Kidney glomerular epithelial cell (primary cell): ENCODE data around the gene RTN4RL1.
"Not testable (repeated sequence)": the region's sequence is repeated elsewhere in the genome, so short reads cannot be mapped to it uniquely, and the experiment has no call there.

Experiments
- DNase-seq: peaks from one replicate; lab custom pipeline; 2025; lab: John Stamatoyannopoulos, UW

The RTN4RL1 gene

DNA sequence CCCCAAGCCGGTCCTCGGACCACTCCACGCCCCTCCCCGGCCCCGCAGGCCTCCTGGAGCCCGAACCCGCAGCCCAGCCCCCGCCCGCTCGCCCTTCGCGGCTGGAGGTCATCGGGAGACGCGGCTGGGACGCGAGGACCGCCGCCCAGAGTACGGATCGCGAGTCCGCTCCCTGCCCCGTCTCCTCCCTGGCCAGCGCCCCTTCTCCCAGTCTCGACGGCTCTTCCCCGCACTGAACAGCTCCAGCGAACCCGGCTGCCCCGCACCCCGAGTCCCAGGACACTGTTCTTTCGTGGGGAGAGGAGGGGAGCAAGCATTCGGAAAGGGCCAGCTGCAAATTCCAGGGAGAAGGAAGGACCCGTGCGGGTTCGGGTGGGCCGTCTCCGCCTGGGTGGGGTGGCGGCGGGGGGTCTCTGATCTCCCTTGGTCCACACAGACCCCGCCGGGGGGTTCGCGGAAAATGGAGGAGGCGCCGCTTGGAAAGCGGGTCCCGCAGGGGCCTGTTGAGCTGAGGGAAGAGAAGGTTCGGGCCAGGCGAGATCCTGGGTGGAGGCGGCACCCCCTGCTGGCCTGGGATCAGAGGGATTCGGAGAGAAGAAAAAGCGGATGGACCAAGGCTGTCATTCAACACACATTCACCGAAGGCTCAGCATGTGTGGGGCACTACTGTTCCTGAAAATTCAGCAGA lies 632 bp upstream of the RTN4RL1 start:
- no peak for DNase-seq

DNA sequence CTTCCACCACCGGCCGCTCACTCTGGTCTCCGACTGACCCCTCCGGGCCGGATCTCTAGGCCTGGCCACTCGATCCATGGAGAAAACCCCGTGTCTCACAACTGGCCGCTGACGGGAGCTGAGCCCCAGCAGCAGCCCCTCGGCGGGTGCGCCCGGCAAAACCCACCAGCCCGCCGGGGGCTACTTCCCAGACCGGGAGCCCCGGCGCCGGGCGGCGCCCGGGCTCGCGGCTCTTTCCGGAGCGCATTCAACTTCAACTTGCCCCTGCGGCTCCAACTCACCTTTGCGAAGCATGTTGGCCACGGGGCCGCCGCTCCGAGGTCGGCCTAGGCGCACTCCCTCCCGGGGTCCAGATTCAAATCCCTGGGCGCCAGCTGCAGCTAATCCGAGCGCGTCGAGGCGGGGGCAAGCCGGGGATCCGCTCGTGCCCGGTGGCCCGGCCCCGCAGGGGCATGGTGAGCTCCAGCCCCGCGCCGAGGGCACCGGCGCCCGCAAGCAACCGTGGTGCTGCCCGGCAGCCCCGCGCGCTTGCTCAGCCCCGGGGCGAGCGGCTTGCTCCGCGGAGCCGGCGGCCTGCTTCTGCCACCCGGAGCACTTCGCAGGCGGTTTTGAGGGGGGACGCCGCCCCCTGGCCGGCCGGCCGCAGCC lies 438 bp downstream of the RTN4RL1 start:
- DNase-seq, result no peak

DNA sequence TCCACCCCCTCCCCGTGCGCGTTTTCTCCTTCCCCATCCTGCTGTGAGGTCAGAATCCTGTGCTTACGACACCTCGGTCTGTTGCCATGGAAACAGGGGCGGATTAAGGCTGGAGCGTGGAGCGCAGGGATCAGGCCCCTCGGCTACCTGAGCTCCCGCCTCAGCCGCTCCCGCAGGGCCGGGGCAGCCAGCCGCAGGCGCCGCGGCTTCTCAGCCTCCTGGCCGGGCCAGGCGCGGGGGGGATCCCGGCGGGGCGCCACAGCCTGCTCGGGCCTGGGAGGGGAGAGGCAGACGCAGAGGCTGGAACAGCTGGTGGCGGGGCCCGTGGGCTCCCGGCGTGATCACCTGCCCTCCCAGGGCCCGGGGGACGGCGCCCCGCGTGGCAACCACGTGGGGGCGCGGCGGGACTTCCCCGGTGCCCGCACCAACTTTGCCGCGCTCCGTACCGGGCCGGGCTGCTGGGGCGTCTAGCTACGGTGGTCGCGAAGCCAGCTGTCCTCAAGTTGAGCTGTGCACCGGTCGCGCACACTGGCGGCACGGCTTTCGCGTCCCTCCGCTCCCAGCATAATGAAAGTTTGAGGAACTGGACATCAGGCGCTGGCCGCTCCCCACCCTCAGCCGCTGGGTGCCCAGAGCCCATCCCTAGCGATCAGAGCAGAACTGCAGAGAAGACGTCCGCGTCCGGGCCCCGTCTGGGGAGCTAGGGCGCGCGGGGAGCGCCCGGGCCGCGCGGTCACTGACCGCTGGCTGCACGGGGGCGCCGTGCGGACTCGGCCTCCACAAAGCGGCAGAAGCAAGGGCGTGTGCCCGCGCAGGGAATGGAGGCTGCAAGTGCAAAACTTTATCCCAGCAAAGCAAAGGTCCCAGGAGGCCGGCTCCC lies 1.2 kb downstream of the RTN4RL1 start:
- DNase-seq, result no peak

DNA sequence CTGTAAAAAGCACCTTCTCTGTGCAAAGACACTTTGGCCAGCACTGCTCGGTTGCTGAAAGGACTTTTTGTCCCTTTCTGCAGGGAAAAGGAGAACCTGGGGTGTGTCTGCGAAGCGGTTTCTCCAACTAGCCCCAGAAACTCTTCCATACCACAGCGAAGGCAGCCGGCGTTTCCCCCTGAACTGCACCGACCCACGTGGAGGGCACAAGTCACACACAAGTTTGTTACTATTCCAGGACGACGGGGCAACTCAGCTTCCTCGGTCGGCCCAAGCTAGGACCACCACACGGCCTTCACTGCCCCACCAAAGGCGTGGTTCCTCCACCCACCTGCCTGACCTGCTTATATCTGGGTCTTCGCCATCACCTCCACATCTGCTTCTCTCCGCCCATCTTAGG lies 1.9 kb downstream of the RTN4RL1 start:
- no peak for DNase-seq

DNA sequence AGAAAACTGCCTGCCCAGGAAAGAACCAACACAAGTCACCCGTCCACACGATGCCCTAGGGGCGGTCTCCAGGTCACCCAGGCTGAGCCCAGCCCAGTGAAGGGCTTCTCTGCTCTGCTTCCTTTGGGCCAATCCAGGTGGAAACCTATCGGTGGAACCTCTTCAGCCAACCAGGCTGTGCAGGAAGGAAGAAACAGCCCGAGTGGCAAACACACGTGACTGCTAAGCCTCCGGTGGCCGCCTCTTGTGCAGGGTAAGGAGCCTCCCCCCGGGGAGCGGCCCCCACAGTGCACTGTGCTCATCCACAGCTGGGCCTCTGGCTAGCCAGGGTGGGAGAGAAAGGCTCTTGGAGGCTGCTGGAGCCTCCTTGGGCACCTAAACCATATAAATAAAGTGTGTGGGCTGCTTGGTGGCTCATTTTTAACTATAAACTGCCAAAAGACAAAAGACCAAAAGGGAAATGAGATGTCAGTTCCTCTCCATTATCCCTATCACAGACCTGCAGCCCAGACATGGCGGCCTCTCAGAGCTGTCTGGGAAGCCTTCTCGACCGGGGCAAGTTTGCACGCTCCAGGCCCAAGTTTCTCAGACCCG lies 2.4 kb downstream of the RTN4RL1 start:
- DNase-seq, result no peak

DNA sequence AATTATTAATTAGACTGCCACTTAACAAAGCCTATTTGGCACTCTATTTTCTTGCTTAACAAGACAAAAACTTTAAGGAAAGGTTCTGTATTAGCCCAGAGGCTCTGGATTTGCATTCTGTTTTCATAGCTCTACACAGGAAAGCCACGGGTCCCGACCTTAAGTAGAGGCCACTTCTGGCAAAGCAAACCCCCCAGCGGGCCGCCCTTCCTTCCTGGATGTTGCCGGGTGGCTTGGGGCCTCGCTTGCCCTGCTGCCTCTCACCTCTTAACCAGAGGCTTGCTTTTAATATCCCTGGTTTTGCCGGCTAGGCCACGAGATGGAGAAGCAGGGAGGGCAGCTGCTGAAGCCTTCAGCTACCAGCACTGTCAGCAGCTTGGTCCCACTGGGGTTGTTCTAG lies 4.4 kb downstream of the RTN4RL1 start:
- no peak for DNase-seq

DNA sequence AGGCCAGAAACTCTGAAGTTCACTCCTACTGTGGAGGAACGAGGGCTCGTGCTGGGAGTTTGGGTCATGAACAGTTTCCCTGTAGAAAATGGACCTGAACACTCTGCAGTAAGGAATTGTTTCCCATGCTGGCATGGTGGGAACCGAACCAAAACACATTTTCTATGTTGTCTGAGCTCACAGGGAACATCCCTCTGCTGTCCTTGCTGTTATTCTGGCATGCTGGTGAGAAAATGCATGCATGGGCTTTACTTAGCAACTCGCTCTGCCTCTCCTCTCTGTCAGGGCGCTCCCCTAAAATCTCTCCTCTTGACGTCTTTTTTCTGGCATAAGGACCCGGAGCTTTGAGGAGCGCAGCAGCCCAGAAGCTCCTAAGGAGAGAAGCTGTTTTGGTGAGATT lies 5.4 kb downstream of the RTN4RL1 start:
- no peak for DNase-seq

DNA sequence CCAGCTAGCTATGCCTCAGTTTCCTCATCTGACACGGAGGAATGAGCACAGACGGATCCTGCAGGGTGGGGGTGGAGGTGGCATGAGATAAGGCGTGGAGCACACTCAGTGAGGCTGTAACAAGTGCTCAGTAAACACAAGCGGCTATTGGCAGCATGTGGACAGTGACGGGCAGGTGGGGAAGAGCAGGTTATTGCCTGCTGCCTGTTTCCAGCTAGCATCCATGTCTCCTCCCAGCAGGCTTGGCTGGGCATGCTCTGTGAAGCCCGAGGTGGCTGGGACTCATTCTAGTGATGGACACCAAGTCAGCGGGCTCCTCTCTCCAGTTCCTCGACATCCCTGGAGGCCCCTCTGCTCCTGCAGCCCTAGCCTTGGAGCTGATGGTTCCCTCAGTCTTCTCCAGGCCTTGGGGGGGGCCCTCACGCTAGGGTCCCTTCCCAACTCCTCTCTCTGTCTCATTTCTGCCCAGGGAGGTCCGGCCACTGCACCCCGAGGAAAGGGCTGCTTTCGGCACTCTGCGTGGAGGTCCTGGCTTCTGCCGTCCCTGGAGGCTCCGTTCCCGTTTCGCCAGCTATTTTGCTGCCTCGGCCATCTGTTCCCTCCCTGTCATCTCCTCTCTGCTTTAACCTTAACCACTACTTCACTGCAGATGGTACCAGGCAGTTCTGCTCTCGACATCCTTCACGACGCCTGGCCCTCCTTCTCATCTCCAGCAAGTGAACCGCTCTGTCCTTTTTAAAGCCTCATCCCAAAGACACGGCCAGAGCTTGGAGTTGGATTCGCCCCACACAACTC lies 6.2 kb downstream of the RTN4RL1 start:
- DNase-seq, result no peak

DNA sequence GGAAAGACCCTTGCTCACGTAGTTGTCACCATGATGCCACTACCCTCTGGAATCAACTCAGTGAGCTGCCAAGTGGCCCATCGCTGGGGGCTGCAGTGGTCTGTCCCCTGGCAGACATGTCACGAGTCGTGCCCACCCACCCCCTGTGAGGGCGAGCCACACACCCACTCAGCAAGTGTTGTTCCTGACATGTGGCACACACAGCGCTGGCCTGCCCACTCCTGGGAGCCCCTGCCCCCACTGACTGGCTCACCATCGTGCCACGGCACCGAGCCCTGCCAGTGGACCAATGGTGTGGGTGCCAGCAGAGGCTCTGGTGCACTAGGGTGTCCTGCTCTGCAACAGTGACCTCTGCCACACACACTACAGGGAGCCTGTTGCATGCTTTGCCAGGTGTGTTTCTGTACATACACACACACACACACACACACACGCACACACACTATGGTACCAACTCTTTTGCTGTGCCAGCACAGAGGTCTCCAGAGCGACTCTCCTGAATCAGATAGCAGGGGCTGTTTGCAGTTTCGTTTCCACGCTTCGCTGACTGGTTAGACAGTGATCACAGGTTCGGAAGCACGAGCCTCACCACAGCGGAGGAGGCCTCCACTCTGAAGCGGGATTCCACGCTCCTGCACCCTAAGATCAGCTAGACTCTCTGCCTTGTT lies 7.7 kb downstream of the RTN4RL1 start:
- DNase-seq, result no peak

DNA sequence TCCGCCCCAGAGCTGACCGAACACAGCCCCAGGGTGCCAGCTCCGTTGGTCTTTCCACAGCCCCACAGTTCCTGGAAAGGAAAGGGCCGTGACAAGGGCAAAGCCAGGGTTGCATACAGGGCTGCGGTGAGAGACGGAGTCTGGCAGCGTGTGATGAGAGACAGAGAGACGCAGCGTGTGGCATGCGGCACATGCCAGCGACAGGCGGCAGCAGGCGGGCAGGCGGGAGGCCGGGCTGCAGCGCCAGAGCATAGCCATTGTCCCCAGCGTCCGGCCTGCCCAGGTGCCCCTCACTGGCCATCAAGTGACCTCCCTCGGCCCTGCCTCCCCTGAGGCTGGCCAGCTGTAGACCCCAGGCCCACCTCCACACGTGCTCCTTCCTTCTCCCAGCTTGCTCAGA lies 8.6 kb downstream of the RTN4RL1 start:
- no peak for DNase-seq

DNA sequence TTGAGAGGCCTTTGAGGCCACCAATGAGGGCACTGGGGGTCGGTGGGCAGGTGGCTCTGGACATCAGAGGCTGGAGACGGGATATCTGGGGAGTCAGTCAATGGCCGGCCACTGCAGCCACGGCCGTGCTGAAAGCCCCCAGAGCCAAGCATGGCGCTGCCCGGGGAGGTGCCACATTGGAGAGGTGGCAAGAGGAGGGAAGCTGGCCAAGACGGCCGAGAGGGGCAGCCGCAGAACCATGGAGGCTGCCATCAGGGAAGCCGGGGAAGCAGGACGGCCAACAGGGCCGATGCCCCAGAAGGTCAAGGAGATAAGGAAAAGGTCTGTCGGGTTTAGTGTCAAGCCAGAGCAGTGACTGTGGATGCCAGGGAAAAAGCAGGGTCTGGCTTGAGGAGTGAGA lies 9.8 kb downstream of the RTN4RL1 start:
- no peak for DNase-seq

DNA sequence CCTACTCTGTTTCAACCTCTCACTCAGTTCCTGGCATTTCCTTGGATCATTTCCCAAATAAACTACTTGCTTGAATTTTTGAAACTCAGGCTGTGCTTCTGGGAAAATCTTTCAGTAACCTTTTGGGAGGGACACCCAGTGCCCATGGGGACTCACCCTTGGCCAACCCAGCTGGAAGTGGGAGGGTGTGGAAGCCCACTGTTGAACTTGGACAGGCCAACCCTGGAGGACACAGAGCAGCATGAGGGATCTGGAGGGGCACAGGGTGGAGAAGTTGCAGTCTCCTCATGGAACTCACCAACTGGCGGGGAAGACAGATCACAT lies 11.2 kb downstream of the RTN4RL1 start:
- DNase-seq, result no peak

DNA sequence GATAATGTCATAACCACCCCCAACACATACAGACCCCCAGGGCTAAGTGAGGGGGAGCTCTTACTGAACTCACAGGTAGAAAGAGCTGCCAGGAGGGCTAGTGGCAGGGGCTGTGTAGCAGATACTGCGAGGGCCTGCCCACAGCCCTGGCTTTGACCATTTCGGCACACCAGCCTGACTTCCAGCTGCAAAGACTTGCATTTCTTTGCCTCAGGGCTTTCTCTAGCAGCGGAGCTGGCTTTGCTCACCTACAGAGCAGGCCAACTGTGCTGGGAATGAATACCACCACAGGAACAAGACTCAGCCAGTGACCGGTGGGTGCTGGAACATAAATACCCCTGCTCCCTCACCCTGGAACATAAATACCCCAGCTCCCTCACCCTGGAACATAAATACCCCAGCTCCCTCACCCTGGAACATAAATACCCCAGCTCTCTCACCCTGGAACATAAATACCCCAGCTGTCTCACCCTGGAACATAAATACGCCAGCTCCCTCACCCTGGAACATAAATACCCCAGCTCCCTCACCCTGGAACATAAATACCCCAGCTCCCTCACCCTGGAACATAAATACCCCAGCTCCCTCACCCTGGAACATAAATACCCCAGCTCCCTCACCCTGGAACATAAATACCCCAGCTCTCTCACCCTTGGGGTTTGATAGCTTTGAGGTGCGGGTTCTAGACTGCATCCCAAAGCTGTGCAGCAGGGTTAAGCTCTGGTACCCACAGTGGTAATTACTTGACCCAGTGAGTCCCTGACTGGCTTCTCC lies 11.7 kb downstream of the RTN4RL1 start:
- DNase-seq, result not testable (repeated sequence)

DNA sequence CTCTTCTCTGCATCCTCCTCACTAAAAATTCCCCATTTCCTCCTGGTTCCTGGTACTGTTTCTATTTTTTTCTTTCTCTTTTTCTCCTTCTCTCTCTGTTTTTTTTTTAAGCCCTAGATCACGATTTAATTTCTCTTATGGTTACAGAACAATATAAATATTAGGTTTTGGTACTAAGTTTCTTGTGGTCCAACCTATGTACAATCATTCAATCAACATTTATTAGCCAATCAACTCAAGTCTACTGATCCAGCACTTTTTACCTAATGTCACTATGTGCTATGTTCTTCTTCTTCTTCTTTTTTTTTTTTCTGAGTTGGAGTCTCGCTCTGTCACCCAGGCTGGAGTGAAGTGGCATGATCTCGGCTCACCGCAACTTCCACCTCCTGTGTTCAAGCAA lies 12.6 kb downstream of the RTN4RL1 start:
- DNase-seq, result no peak

DNA sequence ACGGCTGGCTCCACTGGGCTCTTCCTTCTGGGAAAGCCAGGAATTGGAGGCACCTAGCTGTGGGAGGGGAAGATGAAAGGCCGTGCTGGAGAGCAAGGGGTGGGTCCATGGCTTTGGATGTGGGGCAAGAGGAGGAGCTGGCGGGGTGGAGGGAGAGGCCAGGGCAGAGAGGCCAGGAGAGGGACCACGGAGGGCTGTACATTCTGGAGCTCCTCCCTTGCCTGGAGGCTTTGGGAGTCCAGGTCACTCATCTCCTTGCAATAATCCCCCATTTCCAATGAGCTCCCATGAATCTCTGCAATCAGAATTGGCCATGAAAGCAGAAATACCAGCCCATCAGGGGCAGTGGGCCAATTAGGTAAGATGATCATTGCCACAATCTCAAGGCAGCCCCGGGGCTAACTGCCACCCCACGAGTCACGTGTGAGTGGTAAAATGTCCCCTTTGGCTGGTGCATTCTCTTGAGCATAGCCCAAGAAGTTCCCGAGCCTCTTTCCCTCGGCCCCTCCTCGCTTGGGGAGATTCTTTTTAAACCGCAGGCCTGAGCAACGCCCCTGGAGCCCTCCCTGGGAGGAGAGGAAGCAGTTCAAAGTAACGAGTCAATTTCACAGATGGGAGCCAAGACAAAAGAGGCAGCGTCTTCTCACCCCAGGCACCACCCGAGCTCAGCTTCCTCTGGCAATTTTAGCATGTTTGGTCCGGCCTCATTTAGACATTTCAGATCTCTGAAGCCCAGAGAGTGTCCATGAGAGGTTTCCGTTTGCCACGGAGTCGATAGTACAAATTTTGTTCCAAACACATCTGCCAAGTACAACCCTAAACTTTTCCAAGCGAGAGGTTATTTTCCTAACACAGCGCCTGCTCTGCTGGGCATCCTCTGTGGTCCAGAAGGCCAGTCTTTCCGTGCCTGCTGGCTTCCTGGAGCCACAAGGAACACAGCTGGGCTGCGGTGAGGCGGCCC lies 13.4 kb downstream of the RTN4RL1 start:
- DNase-seq, result no peak

DNA sequence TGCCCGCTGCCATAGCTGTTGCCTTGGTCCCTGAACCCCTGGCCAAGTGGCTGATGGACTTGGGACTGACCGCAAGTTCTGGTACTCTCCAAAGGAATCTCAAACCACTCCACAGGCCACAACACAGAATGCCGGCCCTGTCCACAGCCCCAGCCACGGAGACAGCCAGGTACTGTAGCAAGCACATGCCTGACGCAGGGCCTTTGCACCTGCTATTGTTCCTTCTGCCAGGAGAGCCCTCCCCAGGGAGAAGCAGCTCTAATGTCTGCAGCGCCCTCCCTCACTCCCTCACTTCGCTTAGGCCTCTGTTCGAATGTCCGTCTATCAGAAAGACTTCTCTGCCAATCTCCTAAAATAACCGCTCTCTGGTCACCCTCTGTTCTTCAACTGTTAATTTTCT lies 15.4 kb downstream of the RTN4RL1 start:
- no peak for DNase-seq

DNA sequence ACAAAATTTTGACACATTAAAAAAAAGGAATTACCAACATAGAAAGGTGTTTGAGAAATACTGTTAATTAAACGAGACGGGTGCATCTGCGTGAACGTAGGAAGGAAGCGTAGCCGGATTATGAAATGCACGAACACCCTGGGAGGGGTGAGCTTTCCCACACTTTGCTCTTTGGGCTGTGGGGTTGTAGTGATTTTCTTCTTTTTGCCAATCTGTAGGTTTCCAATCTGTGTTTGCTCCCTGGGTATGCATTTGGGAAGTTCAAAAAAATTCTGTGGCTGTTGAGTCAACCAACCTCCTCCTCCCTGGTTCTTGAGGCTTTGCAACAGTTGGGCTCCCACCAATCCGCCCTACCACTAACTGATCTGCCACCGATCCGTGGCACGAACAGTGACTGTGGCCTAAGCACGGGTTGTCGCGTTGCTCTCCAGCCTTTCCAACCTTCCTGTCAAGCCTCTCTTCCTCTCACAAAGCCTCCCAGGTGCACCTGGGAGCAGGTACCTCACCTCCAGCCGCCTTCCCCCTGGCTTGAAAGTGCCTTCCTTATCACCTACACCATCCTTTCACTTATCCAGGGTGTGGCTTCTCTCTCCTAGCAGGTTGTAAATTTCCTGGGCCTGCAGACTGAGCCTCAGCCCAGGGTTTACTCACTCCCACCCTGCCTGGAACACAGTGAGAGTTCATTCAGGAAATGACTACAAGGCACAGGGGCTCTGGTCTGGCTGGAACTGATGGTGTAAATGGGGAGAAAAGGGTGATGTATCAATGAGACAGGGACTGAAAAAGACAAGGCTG lies 16.6 kb downstream of the RTN4RL1 start:
- no peak for DNase-seq

DNA sequence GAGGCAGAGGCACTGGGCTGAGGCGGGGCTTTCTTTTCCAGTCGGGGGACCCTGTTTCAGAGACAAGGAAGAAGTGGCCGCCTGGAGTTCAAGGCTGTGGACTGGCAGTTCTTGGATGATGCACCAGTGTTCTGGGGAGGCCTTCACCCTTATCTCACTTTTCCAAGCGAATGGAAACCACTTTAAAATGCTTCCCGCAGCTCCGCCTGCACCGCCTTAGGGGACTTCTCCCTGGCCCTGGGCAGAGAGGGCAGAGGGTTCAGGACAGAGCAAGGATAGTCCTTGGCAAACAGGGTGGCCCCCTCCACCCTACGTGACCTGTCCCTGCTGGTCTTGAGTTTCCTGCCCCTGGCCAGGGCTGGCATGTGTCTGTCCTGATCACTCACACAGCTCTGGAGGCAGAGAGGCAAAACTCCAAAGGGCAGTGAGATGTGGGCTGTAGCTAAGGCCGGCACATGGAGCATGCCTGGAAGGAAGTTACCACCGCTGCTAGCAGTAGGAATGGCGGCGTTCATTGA lies 20.6 kb downstream of the RTN4RL1 start:
- DNase-seq, result no peak
